A549 (cell line): ENCODE data around the gene CD46.

Source experiments
- CEBPB ChIP-seq, 2 experiments: fragments of >200 bp in 1 of 2; sonication (Bioruptor Twin) in 1 of 2; formaldehyde crosslinking in 1 of 2; IDR thresholded peaks; 2 replicates each; pipeline ENCODE4 v1.6.1; 2012 to 2016
- EHMT2 ChIP-seq: fragments of 200-600 bp; sonication (generic); IDR thresholded peaks from 2 replicates; pipeline ENCODE4 v1.6.1; 2016; ENCODE audit warnings: antibody characterized with exemption, low read depth, mild to moderate bottlenecking, moderate library complexity
- EP300 ChIP-seq, 2 experiments: fragments of >200 bp; sonication (Bioruptor Twin); formaldehyde crosslinking; IDR thresholded peaks; 2 replicates in 1 of 2; 3 replicates in 1 of 2; pipeline ENCODE4 v1.6.1; 2016 to 2017
- HDAC2 ChIP-seq: fragments of 200-600 bp; sonication (generic); IDR thresholded peaks from 2 replicates; pipeline ENCODE4 v1.6.1; 2016
- MYC ChIP-seq: IDR thresholded peaks from 2 replicates; pipeline ENCODE4 v1.6.1; 2012; ENCODE audit warnings: mild to moderate bottlenecking, inconsistent platforms, low read length, improper control_type of control experiment, borderline replicate concordance
- NFE2L2 ChIP-seq: fragments of 150-350 bp; conservative IDR thresholded peaks from 2 replicates; pipeline ENCODE4 v1.6.1; 2014; ENCODE audit warnings: low read length
- POLR2A ChIP-seq: IDR thresholded peaks from 2 replicates; pipeline ENCODE4 v1.6.1; 2012; ENCODE audit warnings: mild to moderate bottlenecking, low read length
- POLR2AphosphoS2 ChIP-seq: conservative IDR thresholded peaks from 2 replicates; pipeline ENCODE4 v1.6.1; 2012; ENCODE audit warnings: low read length, improper control_type of control experiment, inconsistent platforms
- RCOR1 ChIP-seq: fragments of 150-350 bp; IDR thresholded peaks from 2 replicates; pipeline ENCODE4 v1.6.1; 2014; ENCODE audit warnings: antibody characterized with exemption, low read length, low read depth
- TP53 ChIP-seq: fragments of 250-450 bp; sonication (Bioruptor Pico); IDR thresholded peaks from 2 replicates; pipeline ENCODE4 v1.5.0; 2021; ENCODE audit warnings: mild to moderate bottlenecking, moderate library complexity
- ZNF302 ChIP-seq: fragments of 250-450 bp; sonication (Bioruptor Pico); IDR thresholded peaks from 2 replicates; pipeline ENCODE4 v1.9.0; 2021; ENCODE audit warnings: inconsistent platforms, mild to moderate bottlenecking, moderate library complexity
- TF ChIP-seq, protein P1 (sequence below): IDR thresholded peaks from 2 replicates; pipeline ENCODE4 v1.6.1; 2012
- TF ChIP-seq, protein P2 (sequence below): fragments of >200 bp; sonication (Bioruptor Twin); formaldehyde crosslinking; IDR thresholded peaks from 3 replicates; pipeline ENCODE4 v1.5.1; 2016

- TF ChIP-seq POLR2A (no peak), POLR2AphosphoS2 (no peak), EP300 (IDR thresholded peaks at IDR 0.05) (no peak), RCOR1 (no peak), HDAC2 (no peak), MYC (no peak), NFE2L2 (no peak), CEBPB (IDR thresholded peaks at IDR 0.05) (no peak), EHMT2 (no peak), ZNF302 (CRISPR knock-in tag) (no peak), TP53 (CRISPR knock-in tag) (no peak)
- TF ChIP-seq, protein P1, sequence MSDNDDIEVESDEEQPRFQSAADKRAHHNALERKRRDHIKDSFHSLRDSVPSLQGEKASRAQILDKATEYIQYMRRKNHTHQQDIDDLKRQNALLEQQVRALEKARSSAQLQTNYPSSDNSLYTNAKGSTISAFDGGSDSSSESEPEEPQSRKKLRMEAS: no peak
- TF ChIP-seq, protein P2, sequence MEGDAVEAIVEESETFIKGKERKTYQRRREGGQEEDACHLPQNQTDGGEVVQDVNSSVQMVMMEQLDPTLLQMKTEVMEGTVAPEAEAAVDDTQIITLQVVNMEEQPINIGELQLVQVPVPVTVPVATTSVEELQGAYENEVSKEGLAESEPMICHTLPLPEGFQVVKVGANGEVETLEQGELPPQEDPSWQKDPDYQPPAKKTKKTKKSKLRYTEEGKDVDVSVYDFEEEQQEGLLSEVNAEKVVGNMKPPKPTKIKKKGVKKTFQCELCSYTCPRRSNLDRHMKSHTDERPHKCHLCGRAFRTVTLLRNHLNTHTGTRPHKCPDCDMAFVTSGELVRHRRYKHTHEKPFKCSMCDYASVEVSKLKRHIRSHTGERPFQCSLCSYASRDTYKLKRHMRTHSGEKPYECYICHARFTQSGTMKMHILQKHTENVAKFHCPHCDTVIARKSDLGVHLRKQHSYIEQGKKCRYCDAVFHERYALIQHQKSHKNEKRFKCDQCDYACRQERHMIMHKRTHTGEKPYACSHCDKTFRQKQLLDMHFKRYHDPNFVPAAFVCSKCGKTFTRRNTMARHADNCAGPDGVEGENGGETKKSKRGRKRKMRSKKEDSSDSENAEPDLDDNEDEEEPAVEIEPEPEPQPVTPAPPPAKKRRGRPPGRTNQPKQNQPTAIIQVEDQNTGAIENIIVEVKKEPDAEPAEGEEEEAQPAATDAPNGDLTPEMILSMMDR: no peak
Measured at GRCh38 chr1:207840380-207840779, 88.5 kb downstream of the CD46 start.
